NCI-H187 treated with DMSO at 0.1 percent for 48 hours (cell line): ENCODE measurements around the gene ICA1.

Source experiments
- DNase-seq: peaks from one replicate; lab custom pipeline; 2025; lab: John Stamatoyannopoulos, UW

ICA1 gene

DNA sequence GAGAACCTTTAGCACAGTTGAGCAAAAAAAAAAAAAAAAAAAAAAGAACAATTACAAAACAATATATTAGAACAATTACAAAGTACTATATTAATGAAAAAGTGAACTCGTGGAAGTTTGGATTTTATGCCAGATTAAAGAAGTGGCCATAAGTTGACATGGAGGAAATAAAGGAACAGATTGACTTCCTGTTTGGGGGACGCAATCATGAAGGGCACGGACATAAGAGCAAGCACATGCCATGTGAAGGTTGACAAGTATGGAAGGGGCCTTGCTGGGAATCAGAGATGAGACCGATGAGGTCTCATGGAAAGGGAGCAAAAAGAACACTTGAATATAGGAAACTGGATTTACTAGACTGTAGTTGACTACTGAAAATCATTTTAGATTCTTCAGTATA, 61.7 kb downstream of the ICA1 start:
- DNase-seq: no peak

DNA sequence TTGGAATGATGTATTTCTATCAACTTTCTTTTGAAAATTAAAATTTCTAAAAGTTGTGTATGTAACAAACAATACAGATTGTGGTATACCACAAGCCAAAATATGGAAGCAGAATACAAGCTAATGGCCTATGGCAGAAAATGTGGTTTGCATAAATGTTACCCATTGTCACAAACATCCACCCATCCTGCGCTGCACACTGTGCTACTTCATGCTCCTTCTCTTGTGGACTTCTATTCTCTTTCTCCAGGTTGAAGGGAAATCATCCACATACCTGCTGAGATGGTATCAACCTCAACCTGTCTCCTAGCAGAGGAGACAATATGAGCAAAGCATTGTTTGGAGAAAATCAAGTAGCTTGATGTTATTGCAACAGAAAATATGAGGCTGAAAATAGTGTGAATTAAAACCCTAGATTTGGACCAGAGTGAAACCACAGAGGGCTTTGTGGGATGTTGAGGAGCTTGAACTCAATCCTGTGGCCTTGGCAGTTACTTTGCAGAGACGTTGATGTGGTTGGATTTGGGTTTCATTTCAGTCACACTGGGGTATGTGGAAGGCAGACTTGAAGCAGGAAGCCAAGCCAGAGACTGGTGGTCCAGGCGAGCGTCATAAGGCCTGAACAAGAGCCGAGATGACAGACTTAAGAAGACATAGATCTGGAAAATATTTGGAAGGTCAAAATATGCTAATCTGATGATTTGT, 63.8 kb downstream of the ICA1 start:
- DNase-seq: no peak

DNA sequence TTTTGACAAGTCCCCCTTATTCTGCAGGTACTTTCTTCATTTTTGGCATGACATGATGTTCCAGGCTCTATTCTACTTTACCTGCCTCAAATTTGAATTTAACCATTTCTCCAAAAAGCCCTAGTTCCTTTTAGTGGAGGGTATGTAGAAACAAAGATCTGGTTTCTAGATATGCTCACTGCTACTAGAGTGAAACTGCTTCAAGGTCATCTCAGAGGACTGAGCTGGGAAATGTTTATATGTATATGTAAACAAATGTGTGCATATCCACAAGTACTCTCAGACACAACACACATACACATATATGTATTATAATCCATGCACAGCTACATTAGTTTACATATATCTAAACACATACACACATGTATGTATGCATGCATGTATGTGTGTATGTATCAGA, 69.1 kb downstream of the ICA1 start:
- DNase-seq: no peak

DNA sequence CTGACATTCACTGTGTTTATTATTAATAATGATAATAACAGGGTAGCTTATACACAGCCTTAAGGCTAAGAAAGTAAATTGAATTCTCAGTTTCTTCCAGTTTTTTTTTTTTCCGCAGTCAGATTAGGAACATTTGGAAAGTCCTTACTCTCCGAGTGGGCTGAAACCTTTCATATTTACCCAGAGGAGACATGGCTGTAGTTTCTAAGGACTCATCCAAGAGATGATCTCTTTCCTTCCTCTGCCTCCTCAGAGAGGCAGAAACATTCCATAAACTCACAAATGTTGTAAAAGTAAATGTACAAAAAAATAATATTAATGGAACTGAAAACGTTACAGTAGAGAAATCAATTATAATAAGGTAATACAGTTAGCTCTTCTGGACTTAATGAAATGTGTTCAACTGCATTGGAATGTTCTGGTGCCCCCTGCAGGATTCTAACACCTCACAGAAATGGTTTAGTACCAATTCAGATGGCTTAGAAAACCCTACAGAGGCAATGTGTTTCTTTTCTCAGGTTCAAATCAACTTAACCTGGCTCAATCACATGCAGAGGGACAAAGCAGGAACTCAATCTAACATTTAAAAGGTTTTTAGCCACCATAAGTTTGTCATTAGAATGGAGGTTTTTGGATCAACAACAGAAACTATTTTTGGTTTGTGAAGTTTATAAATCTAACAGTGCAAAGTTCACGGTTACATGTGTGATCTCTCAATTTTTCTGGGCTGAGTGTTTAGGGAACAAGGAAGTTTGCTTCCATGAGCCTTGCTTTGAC, 71.7 kb downstream of the ICA1 start:
- no peak for DNase-seq

DNA sequence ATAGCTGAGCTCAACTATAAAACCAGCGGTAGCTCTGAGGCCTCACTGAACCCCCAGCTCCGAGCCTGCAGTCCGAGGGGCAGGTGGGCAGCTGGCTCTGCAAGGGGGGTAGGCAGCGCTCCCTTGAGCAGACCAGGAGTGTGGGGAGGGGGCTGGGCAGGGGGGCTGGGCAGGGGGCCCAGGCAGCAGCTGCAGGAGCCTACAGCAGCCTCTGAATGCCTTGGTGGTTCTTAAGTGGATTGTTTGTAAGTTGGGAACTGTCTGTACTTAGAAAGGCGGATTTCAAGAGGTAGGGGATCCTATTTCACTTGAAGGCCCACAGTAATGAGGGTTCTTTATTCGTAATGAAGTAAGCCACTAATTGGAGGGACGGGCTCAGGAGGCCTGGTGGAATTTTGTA, 72.3 kb downstream of the ICA1 start:
- DNase-seq: peak; percentile 72

DNA sequence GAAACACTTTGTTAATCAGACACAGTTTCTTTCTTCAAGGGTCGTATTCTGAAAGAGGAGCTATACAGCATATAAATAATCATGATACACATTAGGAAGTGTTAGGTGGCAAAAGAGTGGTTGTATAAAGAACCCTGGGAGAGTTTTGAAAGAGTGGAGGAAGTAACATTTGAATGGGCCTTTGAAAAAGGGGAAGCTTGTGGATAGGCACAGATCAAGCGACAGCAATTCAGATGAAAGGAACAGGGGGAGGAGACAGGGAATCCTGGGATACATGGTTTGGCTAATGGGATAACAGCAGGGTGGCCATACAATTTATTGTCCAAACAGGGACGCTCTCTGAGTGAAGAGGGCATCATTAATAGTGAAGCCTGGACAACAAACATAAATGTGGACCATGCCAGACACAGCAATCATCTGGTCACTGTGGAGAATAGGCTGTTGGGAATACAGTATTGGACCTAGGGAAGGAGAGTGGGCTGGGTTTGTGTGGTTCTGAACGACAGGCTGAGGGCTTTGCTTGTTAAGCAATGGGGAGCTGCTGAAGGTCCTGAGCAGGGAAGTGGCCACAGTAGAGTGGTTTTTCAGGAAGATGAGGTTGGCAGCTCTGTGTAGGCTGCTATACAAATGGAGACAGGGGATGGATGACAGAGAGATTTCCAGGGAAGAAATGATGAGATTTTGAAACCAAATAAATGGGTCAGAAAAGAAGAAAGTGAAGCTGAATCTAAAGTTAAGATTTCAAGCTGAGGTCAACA, 75.9 kb downstream of the ICA1 start:
- DNase-seq: no peak

DNA sequence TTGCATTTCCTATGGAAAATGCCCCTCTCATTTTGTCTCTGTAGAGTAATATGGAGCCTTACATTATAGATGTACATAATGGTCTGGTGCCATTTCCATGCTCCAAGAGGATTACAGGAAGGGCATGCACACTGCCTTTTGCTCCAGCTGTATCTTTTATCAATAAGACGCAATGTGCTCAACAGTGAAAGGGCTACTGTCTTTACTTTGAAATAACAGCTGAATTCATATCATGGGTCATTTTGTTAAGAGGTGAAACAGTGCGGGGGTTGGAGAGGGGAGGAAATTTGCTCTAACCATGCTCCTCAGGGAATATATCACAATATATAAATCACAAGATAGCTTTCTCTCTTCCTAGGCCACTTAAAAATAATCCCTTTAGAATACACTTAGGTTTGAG, 77.7 kb downstream of the ICA1 start:
- DNase-seq: peak; percentile 61

DNA sequence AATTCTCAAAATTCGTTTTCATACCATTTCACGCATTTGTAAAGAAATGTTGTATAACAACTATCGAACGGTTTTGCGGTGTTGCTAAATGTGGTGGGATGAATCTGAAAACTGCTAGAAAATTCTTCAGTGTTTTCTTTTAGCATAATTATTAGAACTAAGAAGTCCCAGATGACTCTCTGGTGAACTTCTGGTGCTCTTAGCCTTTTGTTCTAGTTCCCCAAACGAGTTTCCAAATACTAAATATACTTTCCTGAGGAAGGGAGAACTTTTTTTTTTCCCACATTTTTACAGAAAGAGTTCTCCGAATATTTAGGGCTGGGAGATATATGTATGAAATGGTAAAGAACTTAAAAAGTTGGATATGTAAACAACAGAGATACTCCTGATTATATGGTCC, 82.5 kb downstream of the ICA1 start:
- DNase-seq: no peak

DNA sequence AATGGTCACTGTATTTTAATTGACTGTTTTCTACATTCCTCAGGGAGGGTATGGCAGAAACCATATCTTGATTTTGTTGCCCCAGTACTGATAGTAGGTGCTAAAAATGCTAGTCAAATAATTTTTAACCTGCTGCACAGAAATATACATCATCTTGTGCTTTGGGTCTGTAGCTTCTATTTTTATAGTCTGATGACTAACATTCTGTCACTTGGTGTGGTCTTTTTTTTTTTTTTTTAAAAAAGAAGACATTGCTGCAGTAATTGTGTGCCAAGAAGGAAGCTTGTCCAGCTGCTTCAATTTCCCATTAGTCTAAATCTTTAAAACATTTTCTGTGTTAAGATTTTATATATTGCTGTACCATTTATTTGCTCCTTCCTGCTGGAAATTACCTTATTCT, 83.6 kb downstream of the ICA1 start:
- no peak for DNase-seq

DNA sequence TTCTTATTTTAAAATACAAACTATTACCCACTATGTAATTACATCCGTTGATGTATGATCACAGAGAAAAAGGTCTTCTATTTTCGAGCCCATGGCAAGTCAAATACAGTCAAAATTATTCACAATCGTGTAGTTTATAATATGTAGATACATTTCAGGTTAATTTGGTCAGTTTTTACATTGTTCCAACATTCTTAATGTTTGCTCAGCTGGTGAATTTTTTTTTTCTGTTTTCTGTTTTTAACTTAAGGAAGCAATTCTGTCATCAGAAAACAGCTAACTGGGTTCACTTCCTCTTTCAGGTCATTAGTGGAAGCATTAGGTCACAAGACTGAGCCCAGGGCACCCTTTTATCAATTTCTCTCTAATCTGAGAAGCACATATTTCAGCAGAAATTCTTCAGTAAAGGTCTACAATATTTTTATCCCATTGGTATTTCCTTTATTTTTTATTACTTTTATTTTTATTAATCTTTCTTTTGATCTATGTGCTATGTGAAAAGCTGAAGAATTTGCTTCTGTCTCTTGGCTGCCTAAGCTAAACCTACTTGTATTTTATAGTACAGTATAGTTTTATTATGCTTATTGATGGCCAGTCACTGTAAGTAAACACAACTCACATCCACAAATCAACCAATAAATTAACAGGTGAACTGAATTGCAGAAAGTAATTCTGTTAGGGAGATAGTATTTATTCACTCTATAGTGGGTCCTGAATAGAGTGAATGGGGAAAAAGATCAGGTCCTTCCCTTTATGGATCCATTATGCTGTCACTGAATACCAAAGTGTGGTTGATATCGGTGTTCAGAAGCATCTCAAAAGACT, 84.6 kb downstream of the ICA1 start:
- no peak for DNase-seq

DNA sequence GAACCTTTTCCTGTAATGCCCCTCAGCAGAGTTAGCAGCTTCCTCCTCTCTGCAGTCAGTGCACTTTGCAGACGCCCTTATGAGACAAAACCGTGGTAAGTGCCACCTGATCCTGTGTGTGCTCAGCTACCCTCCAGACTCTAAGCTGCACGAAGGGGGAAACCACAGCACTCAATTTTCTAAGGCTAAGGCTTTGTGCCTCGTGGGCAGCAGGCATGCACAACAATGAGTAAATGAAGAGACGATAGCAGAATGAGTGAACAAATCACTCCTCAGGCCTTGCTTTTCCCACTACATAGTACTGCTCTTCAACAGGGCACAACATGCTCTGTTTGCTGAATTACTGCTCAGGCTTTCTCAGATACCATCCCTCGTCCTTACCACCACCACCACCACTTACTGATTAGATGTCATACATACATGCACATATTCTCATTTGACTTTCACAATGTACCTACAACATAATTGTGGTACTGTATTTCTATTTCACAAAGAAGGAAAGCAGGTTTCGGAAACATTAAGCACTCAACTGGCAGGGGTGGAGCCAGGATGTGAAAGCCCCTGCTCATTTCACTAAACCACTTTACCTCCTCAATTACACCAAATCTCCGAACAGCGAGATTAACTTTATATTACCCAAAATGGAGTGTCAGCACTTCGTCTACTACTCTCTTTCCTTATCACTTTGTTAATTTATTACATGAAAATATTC, 85.4 kb downstream of the ICA1 start:
- peak; percentile 81 for DNase-seq

DNA sequence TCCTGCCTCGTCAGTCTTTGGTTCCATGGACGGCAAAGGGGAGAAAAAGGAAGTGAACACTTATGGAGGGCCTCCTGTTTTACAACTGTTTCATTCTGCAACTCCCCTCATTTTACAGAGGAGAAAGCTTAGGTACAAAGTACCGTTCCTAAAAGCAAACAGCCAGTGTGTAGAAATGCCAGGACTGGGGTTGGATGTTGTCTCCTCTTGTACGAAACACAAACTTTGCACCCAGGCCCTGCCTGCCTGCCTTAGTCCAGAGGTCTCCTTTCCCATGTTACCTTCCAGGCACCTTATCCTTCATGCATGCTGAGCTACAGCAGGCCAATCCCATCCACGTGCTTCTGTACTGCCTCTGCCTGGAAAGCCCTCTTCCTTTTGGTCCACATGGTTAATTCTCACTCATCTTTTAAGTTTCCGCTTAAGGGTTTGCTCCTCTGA, 86.0 kb downstream of the ICA1 start:
- no peak for DNase-seq

DNA sequence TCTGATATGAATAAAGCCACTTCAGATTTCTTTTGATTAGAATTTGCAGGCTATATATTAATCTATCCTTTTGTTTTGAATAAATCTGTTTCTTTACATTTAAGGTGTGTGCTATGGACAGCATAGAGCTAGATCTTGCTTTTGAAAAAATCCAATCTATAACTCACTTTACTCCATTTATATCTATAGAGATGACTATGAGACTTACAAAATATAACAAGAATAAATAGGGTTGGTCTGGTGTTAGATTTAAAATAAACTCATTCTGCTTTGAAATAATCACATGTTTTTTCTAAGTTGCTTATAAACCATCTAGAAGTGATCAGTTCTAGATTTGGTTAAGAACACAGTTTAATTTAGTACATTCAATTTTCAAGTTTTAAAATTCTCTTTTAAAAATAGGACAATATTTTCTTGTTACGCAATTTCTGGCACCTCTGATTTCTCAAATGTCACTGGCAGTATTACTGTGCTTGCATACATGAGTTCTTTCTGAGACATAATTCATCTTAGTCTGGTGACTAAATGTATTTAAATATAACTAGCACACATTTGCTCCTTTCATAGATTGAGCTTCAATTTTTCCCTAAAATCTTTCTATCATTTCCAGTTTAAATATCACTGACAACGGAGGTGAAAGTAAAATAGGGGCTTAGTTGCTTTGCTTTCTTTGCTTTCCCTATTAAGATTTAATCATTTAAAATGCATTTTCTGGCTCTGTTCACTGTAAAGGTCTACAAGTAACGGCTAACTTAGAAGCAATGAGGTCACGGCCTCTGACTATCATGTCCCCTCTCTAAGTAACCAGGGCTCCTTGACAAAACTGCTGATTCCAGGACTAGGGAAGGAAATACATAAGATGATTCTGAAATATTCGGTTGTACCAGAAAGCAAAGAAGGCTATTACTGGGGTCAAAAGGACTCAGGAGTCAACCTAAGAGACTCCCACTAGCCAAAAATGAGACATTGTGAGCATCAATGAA, 89.3 kb downstream of the ICA1 start:
- DNase-seq: no peak

DNA sequence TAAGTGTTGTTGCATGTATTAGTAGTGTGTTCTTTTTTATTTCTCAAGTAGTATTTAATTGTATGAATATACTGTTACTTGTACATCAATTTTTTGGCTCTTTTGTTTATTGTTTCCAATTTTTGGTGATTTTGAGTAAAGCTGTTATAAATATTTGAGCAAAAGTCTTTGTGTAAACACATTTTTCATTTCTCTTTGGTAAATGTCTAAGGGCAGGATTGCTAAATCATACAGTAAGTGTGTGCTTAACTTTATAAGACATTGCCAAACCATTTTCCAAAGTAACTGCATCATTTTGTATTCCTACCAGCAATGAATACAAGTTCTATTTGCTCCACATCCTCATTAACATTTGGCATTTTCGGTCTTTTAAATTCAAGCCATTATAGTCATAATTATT, 92.8 kb downstream of the ICA1 start:
- no peak for DNase-seq

DNA sequence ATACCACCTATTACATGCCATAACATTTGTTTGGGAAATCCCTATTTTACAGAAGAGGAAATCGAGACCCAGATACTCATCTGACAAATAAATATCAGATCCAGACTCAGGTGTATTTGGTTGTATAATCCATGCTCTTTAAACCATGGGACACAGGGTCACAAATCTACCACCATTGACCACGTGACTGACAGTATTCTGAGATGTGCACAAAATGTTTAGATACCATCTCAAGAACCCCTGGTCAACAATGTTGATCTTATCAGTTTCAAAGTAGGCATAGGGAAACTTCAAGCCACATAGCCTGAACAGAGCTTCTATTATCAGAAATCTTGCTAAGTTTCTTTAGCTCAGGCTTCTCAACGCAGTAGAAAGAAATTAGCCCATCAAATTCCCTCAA, 93.6 kb downstream of the ICA1 start:
- no peak for DNase-seq

DNA sequence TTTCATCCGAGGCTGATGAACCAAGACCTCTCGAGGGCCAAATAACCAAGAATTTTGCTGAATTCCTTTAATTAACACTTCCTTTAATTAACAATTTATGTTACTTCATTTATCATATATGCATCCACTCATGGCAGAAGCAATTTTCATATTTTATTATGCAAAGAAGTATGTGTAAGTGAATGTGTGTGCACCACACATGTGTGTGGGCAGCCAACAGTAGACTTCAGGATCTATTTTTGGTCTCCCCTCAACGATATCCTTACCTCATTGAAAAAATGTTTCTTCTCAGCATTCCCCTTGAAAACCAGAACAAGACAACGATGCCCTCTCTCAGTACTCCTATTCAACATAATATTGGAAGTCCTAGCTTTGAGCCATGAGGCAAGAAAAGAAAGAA, 96.8 kb downstream of the ICA1 start:
- DNase-seq: no peak

DNA sequence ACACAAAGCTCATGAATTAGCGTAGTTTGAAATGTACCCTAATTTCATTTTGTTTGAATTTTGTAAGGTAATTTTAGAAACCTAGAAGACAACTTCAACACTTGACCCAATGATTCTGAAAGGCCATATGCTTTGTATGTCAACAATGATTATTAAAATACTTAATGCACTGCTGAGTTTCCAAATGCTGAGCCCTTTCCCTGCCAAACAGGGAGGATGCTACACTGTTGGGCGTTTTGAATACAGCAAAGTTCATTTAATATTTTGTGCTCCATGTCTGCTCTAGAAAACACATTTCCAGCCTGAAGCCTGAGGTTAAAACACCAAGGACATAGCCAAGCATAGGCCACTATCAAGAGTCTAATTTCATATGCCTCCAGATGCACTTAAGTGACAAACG, 99.8 kb downstream of the ICA1 start:
- DNase-seq: no peak

DNA sequence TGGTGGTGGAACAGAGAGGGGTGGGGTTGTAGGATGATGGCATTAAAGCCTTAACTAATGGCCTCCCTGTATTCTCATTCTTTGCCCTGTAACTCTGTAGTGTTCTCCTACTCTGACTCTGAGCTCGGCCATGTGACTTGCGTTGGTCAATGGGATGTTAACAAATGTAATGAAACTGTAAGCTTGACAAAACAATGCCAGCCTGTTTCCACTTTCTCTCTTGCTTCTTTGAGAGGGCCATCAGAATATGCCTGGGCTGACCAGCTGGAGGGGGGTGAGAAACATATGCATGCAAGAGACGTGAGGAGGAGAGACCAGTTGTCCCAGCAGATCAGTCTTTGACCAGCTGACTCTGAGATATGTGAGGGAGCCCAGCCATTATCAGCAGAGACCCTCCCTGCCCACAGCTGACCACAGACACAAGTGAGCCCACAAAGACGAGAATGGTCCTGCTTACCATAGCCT, 100.6 kb downstream of the ICA1 start:
- DNase-seq: no peak

DNA sequence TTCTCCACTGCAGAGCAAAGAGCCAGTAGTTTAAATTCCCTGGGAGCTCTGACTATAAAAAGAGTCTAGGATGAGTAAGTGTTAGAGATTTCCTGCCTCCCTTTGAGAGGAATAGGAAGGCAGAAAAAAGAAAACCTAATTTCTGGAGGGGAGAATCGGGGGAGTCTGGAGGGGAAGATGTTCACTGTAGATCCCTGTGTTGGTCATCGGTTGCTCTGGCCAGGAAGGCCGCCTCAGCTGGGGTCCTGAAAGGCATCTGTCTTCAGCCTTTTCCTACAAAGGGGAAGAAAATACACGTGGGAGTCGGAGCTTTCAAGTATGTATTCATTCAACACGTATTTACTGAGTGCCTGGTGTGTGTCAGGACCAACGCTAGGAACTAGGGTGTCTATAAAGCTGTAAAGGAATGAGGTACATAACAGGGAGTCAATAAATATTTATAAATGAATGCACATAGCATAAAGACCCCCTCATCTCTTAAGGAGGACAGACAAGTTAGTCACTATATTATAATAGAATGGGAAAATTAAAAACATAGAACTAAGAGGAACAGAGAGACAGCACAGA, 101.1 kb downstream of the ICA1 start:
- no peak for DNase-seq

DNA sequence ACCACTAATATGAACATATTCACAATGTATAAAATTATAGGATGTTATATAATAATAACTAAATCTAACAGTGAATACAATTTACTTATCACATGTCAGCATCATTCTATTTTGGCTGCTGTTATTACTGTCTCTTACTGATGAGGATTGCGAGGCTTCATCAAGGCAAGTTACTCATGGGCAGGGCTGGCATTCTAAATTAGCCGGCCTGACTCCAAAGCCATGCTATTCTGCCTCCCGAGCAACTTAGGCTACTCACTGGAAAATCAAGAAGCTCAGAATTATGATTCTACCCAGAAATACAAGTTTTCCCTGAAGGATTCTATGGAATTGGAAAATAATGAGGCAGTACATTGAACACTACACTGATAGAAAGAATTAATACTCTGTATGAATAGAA, 101.7 kb downstream of the ICA1 start:
- DNase-seq: no peak
